Peyer's patch (tissue), 4 donors: Measurements from ENCODE around the gene TMEM259. TPM values are rescaled to one million over a fixed set of nuclear protein-coding genes. Genes with fewer than 3 reads are reported as not detected.

Experiments used
- DNase-seq, 3 donors: peaks; one replicate each; pipeline ENCODE4 v3.0.0-alpha.2; 2017 to 2019
- H3K27ac ChIP-seq, 4 donors: fragments of 200-600 bp; sonication (generic); one replicate each; pipeline ENCODE4 v1.5.1; 2016 to 2019
- H3K27me3 ChIP-seq, 2 donors: fragments of 200-600 bp; sonication (generic); one replicate each; pipeline ENCODE4 v1.5.1; 2019
- H3K36me3 ChIP-seq, 3 donors: fragments of 200-600 bp; sonication (generic); one replicate each; pipeline ENCODE4 v1.5.1; 2016 to 2019
- H3K4me1 ChIP-seq, 4 donors: fragments of 200-600 bp; sonication (generic); one replicate each; pipeline ENCODE4 v1.5.1; 2016 to 2019
- H3K4me3 ChIP-seq, 4 donors: fragments of 200-600 bp; sonication (generic); 1 replicate in 3 of 4; 2 replicates in 1 of 4; pipeline ENCODE4 v1.5.1; 2016 to 2019; ENCODE audit warnings: mild to moderate bottlenecking in 1 of 4
- H3K9me3 ChIP-seq, 4 donors: fragments of 200-600 bp; sonication (generic); one replicate each; pipeline ENCODE4 v1.5.1; 2016 to 2019; ENCODE audit warnings: mild to moderate bottlenecking in 1 of 4
- POLR2A ChIP-seq, 2 donors: fragments of 450-650 bp; IDR thresholded peaks; one replicate each; pipeline ENCODE4 v1.5.1; 2017; ENCODE audit warnings: antibody characterized with exemption in 2 of 2, mild to moderate bottlenecking in 2 of 2, moderate library complexity in 2 of 2
- total RNA-seq, 4 donors: library from RNA; depleted of rRNA; stranded (reverse); fragments of >200 nt; gene quantifications; one replicate each; pipeline ENCODE4 v1.1.0, GENCODE V29; 2016
- TF ChIP-seq, protein P1 (sequence below), 6 experiments: fragments of 450-650 bp in 4 of 6; fragments of 200-600 bp in 2 of 6; sonication (generic) in 1 of 6; IDR thresholded peaks; one replicate each; pipeline ENCODE4 v1.5.1; 2017 to 2019; ENCODE audit warnings: antibody characterized with exemption in 6 of 6, mild to moderate bottlenecking in 3 of 6, moderate library complexity in 1 of 6

Gene TMEM259
- total RNA-seq, 4 donors from 2014 or later: 287 to 409 (median 366) TPM

DNA sequence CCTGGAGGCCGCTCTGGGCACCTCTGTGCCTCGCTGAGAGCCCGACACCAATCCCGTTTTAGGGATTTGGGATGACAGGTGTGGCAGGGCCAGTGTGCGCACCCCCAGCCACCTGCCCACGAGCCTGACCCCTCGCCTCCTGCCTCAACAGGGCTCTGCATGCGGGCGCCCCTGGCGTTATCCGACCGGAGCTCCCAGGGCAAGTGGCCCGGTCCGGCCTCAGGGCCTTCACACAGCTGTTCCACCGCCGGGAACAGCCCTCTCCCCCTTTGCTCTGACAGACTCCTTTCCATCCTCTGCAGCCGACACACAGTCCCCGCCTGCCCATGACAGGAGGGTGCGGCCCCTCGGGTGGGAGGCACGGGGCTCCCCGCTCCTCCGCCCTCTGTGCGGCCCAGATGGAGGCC, 43.9 kb downstream of the TMEM259 start:
- no peak overlapping the region for H3K4me3 ChIP-seq
- TF ChIP-seq, protein P1, sequence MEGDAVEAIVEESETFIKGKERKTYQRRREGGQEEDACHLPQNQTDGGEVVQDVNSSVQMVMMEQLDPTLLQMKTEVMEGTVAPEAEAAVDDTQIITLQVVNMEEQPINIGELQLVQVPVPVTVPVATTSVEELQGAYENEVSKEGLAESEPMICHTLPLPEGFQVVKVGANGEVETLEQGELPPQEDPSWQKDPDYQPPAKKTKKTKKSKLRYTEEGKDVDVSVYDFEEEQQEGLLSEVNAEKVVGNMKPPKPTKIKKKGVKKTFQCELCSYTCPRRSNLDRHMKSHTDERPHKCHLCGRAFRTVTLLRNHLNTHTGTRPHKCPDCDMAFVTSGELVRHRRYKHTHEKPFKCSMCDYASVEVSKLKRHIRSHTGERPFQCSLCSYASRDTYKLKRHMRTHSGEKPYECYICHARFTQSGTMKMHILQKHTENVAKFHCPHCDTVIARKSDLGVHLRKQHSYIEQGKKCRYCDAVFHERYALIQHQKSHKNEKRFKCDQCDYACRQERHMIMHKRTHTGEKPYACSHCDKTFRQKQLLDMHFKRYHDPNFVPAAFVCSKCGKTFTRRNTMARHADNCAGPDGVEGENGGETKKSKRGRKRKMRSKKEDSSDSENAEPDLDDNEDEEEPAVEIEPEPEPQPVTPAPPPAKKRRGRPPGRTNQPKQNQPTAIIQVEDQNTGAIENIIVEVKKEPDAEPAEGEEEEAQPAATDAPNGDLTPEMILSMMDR (IDR thresholded peaks at IDR 0.05): no peak
- TF ChIP-seq POLR2A (IDR thresholded peaks at IDR 0.05): no peak
- no peak for DNase-seq
- no peaks in the 10 kb centered on the region for H3K36me3 ChIP-seq
- no peak overlapping the region for H3K27ac ChIP-seq
- no peaks in the 10 kb centered on the region for H3K9me3 ChIP-seq
- H3K27me3 ChIP-seq: no peaks in the 10 kb centered on the region
- H3K4me1 ChIP-seq: no peaks in the 10 kb centered on the region

DNA sequence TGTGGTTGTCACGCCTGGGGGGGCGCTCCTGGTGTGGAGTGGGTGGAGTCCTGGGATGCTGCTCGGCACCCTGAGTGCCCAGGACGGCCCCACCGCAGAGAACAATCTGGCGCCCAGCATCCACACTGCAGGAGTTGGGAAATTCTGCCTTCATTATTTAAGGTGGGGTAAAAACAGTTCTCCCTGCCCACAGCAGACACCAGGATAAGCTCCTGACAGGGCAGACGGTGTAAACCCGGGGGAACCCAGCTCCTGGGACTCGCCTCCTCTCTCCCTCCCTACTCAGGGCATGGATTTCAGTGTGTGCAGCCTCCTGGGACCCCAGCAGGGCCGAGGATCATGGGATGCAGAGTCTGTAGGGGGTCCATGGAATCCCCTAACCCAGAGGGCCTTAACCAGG, 44.4 kb downstream of the TMEM259 start:
- no peak for DNase-seq
- peaks cover 0 to 5% (median 0%) of the 10 kb centered on the region in 3 donors for H3K36me3 ChIP-seq

DNA sequence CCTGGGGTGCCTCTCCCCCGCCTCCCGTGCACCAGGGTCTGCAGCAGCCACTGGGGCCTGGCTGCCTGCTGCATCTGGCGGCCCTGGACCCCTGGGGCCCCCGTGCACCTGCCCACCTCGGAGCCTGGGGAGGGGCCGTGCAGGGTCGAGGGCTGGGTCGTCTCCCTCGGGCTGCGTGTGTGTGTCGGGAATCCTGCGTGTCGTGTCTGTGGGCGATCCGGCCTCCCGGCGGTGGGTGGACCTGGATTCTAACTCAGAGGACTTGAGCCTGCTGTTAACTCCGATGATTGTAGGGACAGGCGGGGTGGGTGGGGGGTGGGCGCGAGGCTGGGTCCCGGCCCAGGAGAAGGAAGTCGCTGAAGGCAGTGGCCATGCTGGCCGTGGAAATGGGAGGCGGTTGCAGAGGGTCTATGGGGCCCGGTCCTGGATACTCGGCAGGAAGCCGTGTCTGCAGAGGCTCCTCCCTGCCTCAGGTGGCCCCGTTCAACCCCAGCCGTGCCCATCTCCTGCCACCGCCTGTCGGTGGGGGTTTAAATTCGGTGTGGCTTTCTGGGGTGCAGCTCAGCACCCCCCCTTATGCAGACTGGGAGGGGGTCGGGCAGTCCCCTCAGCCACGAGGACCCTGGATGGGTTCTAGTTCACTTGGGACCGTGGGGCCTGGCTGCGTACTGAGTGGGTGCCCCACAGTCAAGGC, 46.2 kb downstream of the TMEM259 start:
- Histone ChIP-seq H3K4me1 (no peaks in the 10 kb centered on the region), H3K27me3 (no peaks in the 10 kb centered on the region), H3K27ac (no peak overlapping the region), H3K9me3 (peaks cover 0 to 10% (median 2%) of the 10 kb centered on the region in 4 donors), H3K36me3 (peaks cover 0 to 23% (median 0%) of the 10 kb centered on the region in 3 donors), H3K4me3 (no peak overlapping the region)
- DNase-seq: no peak
- no peak for TF ChIP-seq POLR2A (IDR thresholded peaks at IDR 0.05)
- TF ChIP-seq, protein P1 (IDR thresholded peaks at IDR 0.05): no peak

More for the DNA sequence above, 44.4 kb downstream of the TMEM259 start:
- no peak for TF ChIP-seq POLR2A (IDR thresholded peaks at IDR 0.05)
- TF ChIP-seq, protein P1 (IDR thresholded peaks at IDR 0.05): no peak
- H3K4me3 ChIP-seq: no peak overlapping the region
- H3K4me1 ChIP-seq: no peaks in the 10 kb centered on the region
- H3K27ac ChIP-seq: no peak overlapping the region
- no peaks in the 10 kb centered on the region for H3K9me3 ChIP-seq
- H3K27me3 ChIP-seq: no peaks in the 10 kb centered on the region

DNA sequence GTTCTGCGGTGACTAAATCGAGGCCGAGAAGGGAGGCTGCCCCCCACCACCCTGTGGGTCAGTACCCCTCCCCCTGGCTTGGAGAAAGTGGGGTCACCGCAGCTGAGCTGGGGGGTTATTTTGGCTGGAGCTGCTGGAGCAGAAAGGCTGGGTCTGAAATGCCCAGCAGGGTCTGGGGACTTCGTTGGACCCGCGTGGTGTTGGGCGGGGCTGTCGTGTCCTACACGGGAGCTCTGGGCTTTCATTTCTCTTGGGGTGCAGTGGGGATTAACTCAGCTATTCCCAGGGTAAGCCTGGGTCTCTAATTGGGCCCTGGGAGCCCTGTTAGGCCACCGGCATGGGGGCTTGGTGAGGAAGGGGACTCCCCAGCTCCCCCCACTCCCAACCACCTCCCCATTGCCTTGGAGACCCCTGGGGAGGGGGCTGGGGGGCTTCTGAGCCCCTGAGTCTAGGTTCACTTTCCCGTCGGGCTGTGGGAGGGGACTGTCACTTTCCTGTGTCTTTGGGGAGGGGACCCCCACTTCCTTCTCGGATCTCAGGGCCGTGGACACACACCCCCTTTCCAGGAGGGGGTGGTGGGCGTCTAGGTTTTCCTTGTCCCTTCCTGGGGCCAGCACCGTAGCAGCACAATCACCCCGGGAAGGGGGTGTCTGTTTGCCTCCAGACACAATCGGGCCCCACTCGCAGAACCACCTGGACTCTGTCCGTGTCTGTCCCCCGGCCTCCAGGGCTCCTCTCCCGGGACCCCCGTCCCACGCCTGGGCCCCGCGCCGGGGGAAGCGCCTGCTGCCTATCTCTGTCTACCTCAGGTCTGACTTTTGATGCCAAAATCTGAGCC, 47.0 kb downstream of the TMEM259 start:
- peaks cover 0 to 30% (median 0%) of the 10 kb centered on the region in 3 donors for H3K36me3 ChIP-seq
- TF ChIP-seq, protein P1 (IDR thresholded peaks at IDR 0.05): no peak

DNA sequence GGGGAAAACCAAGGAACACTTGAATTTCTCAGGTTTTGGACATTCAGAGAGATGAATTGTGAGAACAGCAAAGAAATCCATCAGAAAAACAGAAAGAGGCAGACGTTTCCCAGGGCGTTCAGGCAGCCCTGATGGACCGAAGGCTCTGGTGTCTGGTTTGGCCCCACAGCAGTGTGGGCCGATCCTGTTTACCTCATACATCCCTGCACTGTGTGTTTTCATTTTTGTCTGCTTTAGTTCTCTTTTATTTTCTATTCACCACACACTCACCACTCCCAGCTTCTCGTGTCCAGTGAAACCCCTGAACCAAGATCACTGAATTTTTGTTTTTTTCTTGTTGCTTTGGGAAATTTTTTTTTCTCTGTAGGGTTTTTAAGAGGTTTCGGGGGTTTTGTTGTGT, 48.6 kb downstream of the TMEM259 start:
- no peaks in the 10 kb centered on the region for H3K27me3 ChIP-seq
- no peak overlapping the region for H3K27ac ChIP-seq
- DNase-seq: no peak
- peaks cover 0 to 38% (median 0%) of the 10 kb centered on the region in 3 donors for H3K36me3 ChIP-seq
- no peak overlapping the region for H3K4me3 ChIP-seq
- H3K9me3 ChIP-seq: peaks cover 0 to 10% (median 2%) of the 10 kb centered on the region in 4 donors
- H3K4me1 ChIP-seq: no peaks in the 10 kb centered on the region
- TF ChIP-seq, protein P1 (IDR thresholded peaks at IDR 0.05): no peak
- TF ChIP-seq POLR2A (IDR thresholded peaks at IDR 0.05): no peak

More for the DNA sequence above, 47.0 kb downstream of the TMEM259 start:
- DNase-seq: no peak
- no peaks in the 10 kb centered on the region for H3K27me3 ChIP-seq
- no peaks in the 10 kb centered on the region for H3K4me1 ChIP-seq
- H3K4me3 ChIP-seq: no peak overlapping the region
- no peak overlapping the region for H3K27ac ChIP-seq
- H3K9me3 ChIP-seq: peaks cover 0 to 10% (median 2%) of the 10 kb centered on the region in 4 donors
